GM18951 (cell line): ENCODE data around the gene ADISSP.

ENCODE experiments used
- POLR2A ChIP-seq: IDR thresholded peaks from 4 replicates; pipeline ENCODE4 v1.6.1; 2011; ENCODE audit warnings: mild to moderate bottlenecking; ENCODE audit not compliant: insufficient read length, insufficient read depth; ENCODE audit errors: extremely low read depth
- in situ Hi-C: fragments of 300-500 bp; cut with MboI; formaldehyde crosslinking; loops from one replicate; pipeline ENCODE4 v1.12.0; 2022; ENCODE audit warnings: low sequenced_read_pairs, mixed read lengths, inconsistent platforms; ENCODE audit not compliant: unreplicated experiment

Gene ADISSP

GRCh38 chr20:3739926-3740451, 27.6 kb downstream of the ADISSP start:
- no peak for TF ChIP-seq POLR2A
- in situ Hi-C loops = no loop called here

- in situ Hi-C loops = no loop called here
Measured at GRCh38 chr20:3739054-3739925, 28.3 kb downstream of the ADISSP start.

GRCh38 chr20:3738111-3739053, 29.2 kb downstream of the ADISSP start:
- in situ Hi-C loops = no loop called here
- no peak for TF ChIP-seq POLR2A

More at GRCh38 chr20:3739054-3739925, 28.3 kb downstream of the ADISSP start:
- no peak for TF ChIP-seq POLR2A

- TF ChIP-seq POLR2A = no peak
Measured at GRCh38 chr20:3735768-3736167, 31.8 kb downstream of the ADISSP start.

GRCh38 chr20:3734111-3734843, 33.3 kb downstream of the ADISSP start:
- no peak for TF ChIP-seq POLR2A

More at GRCh38 chr20:3735768-3736167, 31.8 kb downstream of the ADISSP start:
- in situ Hi-C loops = no loop called here

GRCh38 chr20:3733119-3733995, 34.2 kb downstream of the ADISSP start:
- in situ Hi-C loops = no loop called here
- TF ChIP-seq POLR2A = no peak

More at GRCh38 chr20:3734111-3734843, 33.3 kb downstream of the ADISSP start:
- in situ Hi-C loops = no loop called here

- in situ Hi-C loops = no loop called here
- TF ChIP-seq POLR2A = no peak
Measured at GRCh38 chr20:3732327-3733118, 35.0 kb downstream of the ADISSP start, which contains the start of gene HSPA12B. Gene HSPA12B, plus strand, starts transcription at chr20:3732685. Its CDS starts 5,990 bp downstream, at chr20:3738675.

- in situ Hi-C loops = no loop called here
- TF ChIP-seq POLR2A = no peak
Measured at GRCh38 chr20:3731944-3732326, 35.6 kb downstream of the ADISSP start.

GRCh38 chr20:3730803-3731672, 36.5 kb downstream of the ADISSP start:
- no peak for TF ChIP-seq POLR2A
- in situ Hi-C loops = no loop called here
